IMR-90 (cell line): ENCODE measurements around the gene HBD.

Source experiments
- CHD1 ChIP-seq: IDR thresholded peaks from 2 replicates; pipeline ENCODE4 v1.6.1; 2012; ENCODE audit warnings: low read depth, low read length, improper control_type of control experiment
- CTCF ChIP-seq: conservative IDR thresholded peaks from 2 replicates; pipeline ENCODE4 v1.5.1; 2012; ENCODE audit warnings: mild to moderate bottlenecking, low read depth, low read length, improper control_type of control experiment
- FOS ChIP-seq: fragments of 150-350 bp; IDR thresholded peaks from 2 replicates; pipeline ENCODE4 v1.6.1; 2016; ENCODE audit warnings: low read depth, low read length
- MAFK ChIP-seq: IDR thresholded peaks from 2 replicates; pipeline ENCODE4 v1.6.1; 2012; ENCODE audit warnings: low read depth, low read length, improper control_type of control experiment
- MXI1 ChIP-seq: IDR thresholded peaks from 2 replicates; pipeline ENCODE4 v1.6.1; 2012; ENCODE audit warnings: low read depth, mild to moderate bottlenecking, low read length, moderate library complexity, borderline replicate concordance
- POLR2A ChIP-seq: IDR thresholded peaks from 2 replicates; pipeline ENCODE4 v1.6.1; 2012; ENCODE audit warnings: mild to moderate bottlenecking, low read depth, low read length
- RAD21 ChIP-seq: IDR thresholded peaks from 2 replicates; pipeline ENCODE4 v1.6.1; 2012; ENCODE audit warnings: low read length, improper control_type of control experiment
- RFX5 ChIP-seq: IDR thresholded peaks from 2 replicates; pipeline ENCODE4 v1.8.0; 2012; ENCODE audit warnings: low read depth, mild to moderate bottlenecking, low read length, moderate library complexity
- SMC3 ChIP-seq: fragments of 150-350 bp; IDR thresholded peaks from 2 replicates; pipeline ENCODE4 v1.6.1; 2016; ENCODE audit warnings: low read depth, mild to moderate bottlenecking, antibody characterized with exemption, low read length, moderate library complexity
- TF ChIP-seq, protein P1 (sequence below): fragments of 150-350 bp; IDR thresholded peaks from 2 replicates; pipeline ENCODE4 v1.6.1; 2017; ENCODE audit warnings: mild to moderate bottlenecking, antibody characterized with exemption, low read length, low read depth

GRCh38 chr11:5203366-5203765 is 30.9 kb downstream of the HBD start:
- TF ChIP-seq CTCF (no peak), CHD1 (no peak), POLR2A (no peak), FOS (no peak), SMC3 (no peak), MXI1 (no peak), MAFK (no peak), RFX5 (no peak), RAD21 (no peak)
- TF ChIP-seq, protein P1, sequence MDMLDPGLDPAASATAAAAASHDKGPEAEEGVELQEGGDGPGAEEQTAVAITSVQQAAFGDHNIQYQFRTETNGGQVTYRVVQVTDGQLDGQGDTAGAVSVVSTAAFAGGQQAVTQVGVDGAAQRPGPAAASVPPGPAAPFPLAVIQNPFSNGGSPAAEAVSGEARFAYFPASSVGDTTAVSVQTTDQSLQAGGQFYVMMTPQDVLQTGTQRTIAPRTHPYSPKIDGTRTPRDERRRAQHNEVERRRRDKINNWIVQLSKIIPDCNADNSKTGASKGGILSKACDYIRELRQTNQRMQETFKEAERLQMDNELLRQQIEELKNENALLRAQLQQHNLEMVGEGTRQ, result no peak
